EL (cell line): Measurements from ENCODE around the gene RBBP6.
"Not testable (repeated sequence)": the region's sequence is repeated elsewhere in the genome, so short reads cannot be mapped to it uniquely, and the experiment has no call there.

Experiments
- DNase-seq: peaks from one replicate; pipeline ENCODE4 v3.0.0-alpha.2; 2016

RBBP6 gene

GRCh38 chr16:24539295-24539849 lies at the start of gene RBBP6:
TSS of gene RBBP6 (plus strand) at chr16:24539566. CDS start at chr16:24540627, 1,061 bp downstream.
- peak; percentile 95 for DNase-seq

GRCh38 chr16:24490866-24491265 lies 48.5 kb upstream of the RBBP6 start:
- no peak for DNase-seq

- DNase-seq = peak; percentile 71
These were observed 47.6 kb upstream of the RBBP6 start for GRCh38 chr16:24491731-24492130.

- DNase-seq = peak; percentile 64
These were observed 45.5 kb upstream of the RBBP6 start for GRCh38 chr16:24493821-24494220.

- DNase-seq = not testable (repeated sequence)
These were observed 44.2 kb upstream of the RBBP6 start for GRCh38 chr16:24495207-24495606.

- peak; percentile 43 for DNase-seq
These were observed 41.9 kb upstream of the RBBP6 start for GRCh38 chr16:24497440-24497839.

GRCh38 chr16:24499193-24499814 lies 40.1 kb upstream of the RBBP6 start:
- DNase-seq = peak; percentile 48

GRCh38 chr16:24504472-24505345 lies 34.7 kb upstream of the RBBP6 start:
- DNase-seq = peak; percentile 67

GRCh38 chr16:24505959-24506358 lies 33.4 kb upstream of the RBBP6 start:
- peak; percentile 13 for DNase-seq

- no peak for DNase-seq
These were observed 31.3 kb upstream of the RBBP6 start for GRCh38 chr16:24507959-24508480.

GRCh38 chr16:24508614-24509013 lies 30.8 kb upstream of the RBBP6 start:
- peak; percentile 77 for DNase-seq

GRCh38 chr16:24509536-24509935 lies 29.8 kb upstream of the RBBP6 start:
- DNase-seq = no peak

GRCh38 chr16:24511174-24511573 lies 28.2 kb upstream of the RBBP6 start:
- DNase-seq = no peak

GRCh38 chr16:24511792-24512191 lies 27.6 kb upstream of the RBBP6 start:
- no peak for DNase-seq

GRCh38 chr16:24514096-24514495 lies 25.3 kb upstream of the RBBP6 start:
- no peak for DNase-seq

GRCh38 chr16:24515186-24515585 lies 24.2 kb upstream of the RBBP6 start:
- DNase-seq = no peak

- DNase-seq = peak; percentile 82
These were observed 22.3 kb upstream of the RBBP6 start for GRCh38 chr16:24516900-24517669.

GRCh38 chr16:24518498-24518897 lies 20.9 kb upstream of the RBBP6 start:
- no peak for DNase-seq

- DNase-seq = no peak
These were observed 18.4 kb upstream of the RBBP6 start for GRCh38 chr16:24520983-24521382.

GRCh38 chr16:24522751-24523150 lies 16.6 kb upstream of the RBBP6 start:
- no peak for DNase-seq

GRCh38 chr16:24523569-24523968 lies 15.8 kb upstream of the RBBP6 start:
- DNase-seq = no peak

- DNase-seq = no peak
These were observed 14.3 kb upstream of the RBBP6 start for GRCh38 chr16:24524855-24525677.
